ENCODE measurements around the gene HES5.

- no peak for TF ChIP-seq EZH2 (IDR thresholded peaks at IDR 0.05; ENCODE audit: low read depth, unreplicated experiment)
- TF ChIP-seq STAT1 (IDR thresholded peaks at IDR 0.05; ENCODE audit: unreplicated experiment), result no peak
- TF ChIP-seq CTCF (conservative IDR thresholded peaks at IDR 0.05; ENCODE audit: low read depth in 2 of 2), result no peak
- no peak for TF ChIP-seq JUNB (IDR thresholded peaks at IDR 0.05; ENCODE audit: unreplicated experiment)
- no peak for TF ChIP-seq REST (IDR thresholded peaks at IDR 0.05; ENCODE audit: unreplicated experiment)
Measured at GRCh38 chr1:2494323-2494693, 35.8 kb downstream of the HES5 start.
